ENCODE measurements around the gene RNF217. TPM values are rescaled to one million over a fixed set of nuclear protein-coding genes. Genes with fewer than 3 reads are reported as not detected.
A peak's percentile ranks its signal among the peaks of the same experiment; 100 is the strongest.
"Not testable (repeated sequence)": the region's sequence is repeated elsewhere in the genome, so short reads cannot be mapped to it uniquely, and the experiment has no call there.

RNF217 gene
- total RNA-seq, 1 experiment from 2014 or later = 12.8 TPM

GRCh38 chr6:125102411-125102810 is 140.2 kb downstream of the RNF217 start:
- in situ Hi-C loops (cut with HindIII; ENCODE audit: low pct_unique_long_range_greater_than_20kb, low sequenced_read_pairs) = no loop called here
- DNase-seq (ENCODE audit: low read depth) = no peak

GRCh38 chr6:125102891-125103290 is 140.7 kb downstream of the RNF217 start:
- DNase-seq (ENCODE audit: low read depth) = no peak
- in situ Hi-C loops (cut with HindIII; ENCODE audit: low pct_unique_long_range_greater_than_20kb, low sequenced_read_pairs) = no loop called here

GRCh38 chr6:125104425-125104824 is 142.2 kb downstream of the RNF217 start:
- no peak for DNase-seq (ENCODE audit: low read depth)
- in situ Hi-C loops (cut with HindIII; ENCODE audit: low pct_unique_long_range_greater_than_20kb, low sequenced_read_pairs) = no loop called here

GRCh38 chr6:125107048-125107447 is 144.8 kb downstream of the RNF217 start:
- in situ Hi-C loops (cut with HindIII; ENCODE audit: low pct_unique_long_range_greater_than_20kb, low sequenced_read_pairs) = no loop called here
- DNase-seq (ENCODE audit: low read depth) = no peak

- DNase-seq (ENCODE audit: low read depth) = no peak
- in situ Hi-C loops (cut with HindIII; ENCODE audit: low pct_unique_long_range_greater_than_20kb, low sequenced_read_pairs) = no loop called here
These were observed 145.7 kb downstream of the RNF217 start for GRCh38 chr6:125107896-125108295.

- no peak for DNase-seq (ENCODE audit: low read depth)
- in situ Hi-C loops (cut with HindIII; ENCODE audit: low pct_unique_long_range_greater_than_20kb, low sequenced_read_pairs) = no loop called here
These were observed 147.8 kb downstream of the RNF217 start for GRCh38 chr6:125110056-125110455.

GRCh38 chr6:125111219-125111983 is 149.2 kb downstream of the RNF217 start:
- in situ Hi-C loops (cut with HindIII; ENCODE audit: low pct_unique_long_range_greater_than_20kb, low sequenced_read_pairs) = no loop called here

GRCh38 chr6:125112934-125113333 is 150.7 kb downstream of the RNF217 start:
- no peak for DNase-seq (ENCODE audit: low read depth)
- in situ Hi-C loops (cut with HindIII; ENCODE audit: low pct_unique_long_range_greater_than_20kb, low sequenced_read_pairs) = no loop called here

More at GRCh38 chr6:125111219-125111983, 149.2 kb downstream of the RNF217 start:
- no peak for DNase-seq (ENCODE audit: low read depth)

- in situ Hi-C loops (cut with HindIII; ENCODE audit: low pct_unique_long_range_greater_than_20kb, low sequenced_read_pairs) = no loop called here
These were observed 152.1 kb downstream of the RNF217 start for GRCh38 chr6:125114248-125114858.

GRCh38 chr6:125116170-125116569 is 153.9 kb downstream of the RNF217 start:
- DNase-seq (ENCODE audit: low read depth) = no peak
- in situ Hi-C loops (cut with HindIII; ENCODE audit: low pct_unique_long_range_greater_than_20kb, low sequenced_read_pairs) = no loop called here

More at GRCh38 chr6:125114248-125114858, 152.1 kb downstream of the RNF217 start:
- DNase-seq (ENCODE audit: low read depth) = no peak

- DNase-seq (ENCODE audit: low read depth) = no peak
- in situ Hi-C loops (cut with HindIII; ENCODE audit: low pct_unique_long_range_greater_than_20kb, low sequenced_read_pairs) = no loop called here
These were observed 154.5 kb downstream of the RNF217 start for GRCh38 chr6:125116710-125117109.

- in situ Hi-C loops (cut with HindIII; ENCODE audit: low pct_unique_long_range_greater_than_20kb, low sequenced_read_pairs) = no loop called here
- peak; percentile 59 for DNase-seq (ENCODE audit: low read depth)
These were observed 155.6 kb downstream of the RNF217 start for GRCh38 chr6:125117818-125118217.

GRCh38 chr6:125120054-125120590 is 157.9 kb downstream of the RNF217 start:
- peak; percentile 49 for DNase-seq (ENCODE audit: low read depth)
- in situ Hi-C loops (cut with HindIII; ENCODE audit: low pct_unique_long_range_greater_than_20kb, low sequenced_read_pairs) = no loop called here

GRCh38 chr6:125121894-125122293 is 159.7 kb downstream of the RNF217 start:
- in situ Hi-C loops (cut with HindIII; ENCODE audit: low pct_unique_long_range_greater_than_20kb, low sequenced_read_pairs) = no loop called here
- no peak for DNase-seq (ENCODE audit: low read depth)

GRCh38 chr6:125123051-125123450 is 160.8 kb downstream of the RNF217 start:
- DNase-seq (ENCODE audit: low read depth) = no peak
- in situ Hi-C loops (cut with HindIII; ENCODE audit: low pct_unique_long_range_greater_than_20kb, low sequenced_read_pairs) = no loop called here

GRCh38 chr6:125123468-125124048 is 161.3 kb downstream of the RNF217 start:
- in situ Hi-C loops (cut with HindIII; ENCODE audit: low pct_unique_long_range_greater_than_20kb, low sequenced_read_pairs) = no loop called here
- DNase-seq (ENCODE audit: low read depth) = no peak

GRCh38 chr6:125124049-125124669 is 161.9 kb downstream of the RNF217 start:
- peak; percentile 88 for DNase-seq (ENCODE audit: low read depth)
- in situ Hi-C loops (cut with HindIII; ENCODE audit: low pct_unique_long_range_greater_than_20kb, low sequenced_read_pairs) = no loop called here

GRCh38 chr6:125125856-125126255 is 163.6 kb downstream of the RNF217 start:
- DNase-seq (ENCODE audit: low read depth); in situ Hi-C loops (cut with HindIII; ENCODE audit: low pct_unique_long_range_greater_than_20kb, low sequenced_read_pairs): not testable (repeated sequence)

- no peak for DNase-seq (ENCODE audit: low read depth)
- in situ Hi-C loops (cut with HindIII; ENCODE audit: low pct_unique_long_range_greater_than_20kb, low sequenced_read_pairs) = no loop called here
These were observed 167.1 kb downstream of the RNF217 start for GRCh38 chr6:125129354-125129753.
